Activated naive CD8-positive, alpha-beta T cell (primary cell): ENCODE results near the gene AGPAT3.
A peak's percentile ranks its signal among the peaks of the same experiment; 100 is the strongest.

Experiments used
- H3K27ac Mint-ChIP-seq: one replicate; pipeline ENCODE4 v1.8.0; 2021; ENCODE audit warnings: mixed read lengths
- H3K27me3 Mint-ChIP-seq: one replicate; pipeline ENCODE4 v1.8.0; 2021; ENCODE audit warnings: mixed read lengths
- H3K36me3 Mint-ChIP-seq: one replicate; pipeline ENCODE4 v1.8.0; 2021; ENCODE audit warnings: mixed read lengths
- H3K4me1 Mint-ChIP-seq: one replicate; pipeline ENCODE4 v1.8.0; 2021; ENCODE audit warnings: low read depth, mixed read lengths
- H3K4me3 Mint-ChIP-seq: one replicate; pipeline ENCODE4 v1.8.0; 2021; ENCODE audit warnings: mild to moderate bottlenecking, mixed read lengths
- H3K9me3 Mint-ChIP-seq: one replicate; pipeline ENCODE4 v1.8.0; 2021; ENCODE audit warnings: low read depth, mixed read lengths

The AGPAT3 gene

GRCh38 chr21:43957128-43957571, 92.1 kb downstream of the AGPAT3 start:
- Mint-ChIP-seq H3K9me3 (no peaks in the 10 kb centered on the region), H3K27ac (no peak overlapping the region), H3K4me3 (no peak overlapping the region), H3K27me3 (no peaks in the 10 kb centered on the region), H3K36me3 (peaks cover 10% of the 10 kb centered on the region), H3K4me1 (peaks cover 18% of the 10 kb centered on the region)

DNA sequence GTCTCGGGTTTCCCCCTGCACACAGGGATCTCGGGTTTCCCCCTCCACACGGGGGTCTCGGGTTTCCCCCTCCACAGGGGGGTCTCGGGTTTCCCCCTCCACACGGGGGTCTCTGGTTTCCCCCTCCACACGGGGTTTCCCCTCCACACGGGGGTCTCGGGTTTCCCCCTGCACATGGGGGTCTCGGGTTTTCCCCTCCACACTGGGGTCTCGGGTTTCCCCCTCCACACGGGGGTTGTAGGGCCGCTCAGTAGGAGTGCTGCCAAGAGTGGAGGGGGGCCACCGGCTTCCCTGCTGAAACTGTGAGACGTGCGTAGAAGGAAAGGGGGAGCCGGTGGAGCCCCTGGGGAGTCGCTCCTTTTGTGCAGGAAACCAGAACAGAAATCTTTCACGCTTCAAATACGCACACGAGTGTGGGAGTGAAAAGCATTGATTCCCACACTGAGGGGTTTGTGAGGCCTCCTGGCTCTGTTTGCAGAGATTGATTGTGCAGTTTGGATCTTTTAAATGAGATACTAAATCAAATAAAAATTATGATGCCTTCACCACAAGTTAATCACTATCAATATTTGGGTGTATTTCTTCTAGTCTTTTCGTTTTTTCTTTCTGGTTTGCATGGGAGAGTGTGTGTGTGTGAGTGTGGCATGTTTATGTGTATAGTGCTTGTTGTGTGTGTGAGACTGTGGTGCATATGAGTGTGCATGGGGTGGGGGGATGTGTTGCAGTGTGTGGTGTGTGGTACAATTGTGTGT, 92.8 kb downstream of the AGPAT3 start:
- H3K27ac Mint-ChIP-seq = no peak overlapping the region
- H3K27me3 Mint-ChIP-seq = no peaks in the 10 kb centered on the region
- peaks cover 10% of the 10 kb centered on the region for H3K36me3 Mint-ChIP-seq
- peaks cover 18% of the 10 kb centered on the region for H3K4me1 Mint-ChIP-seq
- no peak overlapping the region for H3K4me3 Mint-ChIP-seq
- no peaks in the 10 kb centered on the region for H3K9me3 Mint-ChIP-seq

DNA sequence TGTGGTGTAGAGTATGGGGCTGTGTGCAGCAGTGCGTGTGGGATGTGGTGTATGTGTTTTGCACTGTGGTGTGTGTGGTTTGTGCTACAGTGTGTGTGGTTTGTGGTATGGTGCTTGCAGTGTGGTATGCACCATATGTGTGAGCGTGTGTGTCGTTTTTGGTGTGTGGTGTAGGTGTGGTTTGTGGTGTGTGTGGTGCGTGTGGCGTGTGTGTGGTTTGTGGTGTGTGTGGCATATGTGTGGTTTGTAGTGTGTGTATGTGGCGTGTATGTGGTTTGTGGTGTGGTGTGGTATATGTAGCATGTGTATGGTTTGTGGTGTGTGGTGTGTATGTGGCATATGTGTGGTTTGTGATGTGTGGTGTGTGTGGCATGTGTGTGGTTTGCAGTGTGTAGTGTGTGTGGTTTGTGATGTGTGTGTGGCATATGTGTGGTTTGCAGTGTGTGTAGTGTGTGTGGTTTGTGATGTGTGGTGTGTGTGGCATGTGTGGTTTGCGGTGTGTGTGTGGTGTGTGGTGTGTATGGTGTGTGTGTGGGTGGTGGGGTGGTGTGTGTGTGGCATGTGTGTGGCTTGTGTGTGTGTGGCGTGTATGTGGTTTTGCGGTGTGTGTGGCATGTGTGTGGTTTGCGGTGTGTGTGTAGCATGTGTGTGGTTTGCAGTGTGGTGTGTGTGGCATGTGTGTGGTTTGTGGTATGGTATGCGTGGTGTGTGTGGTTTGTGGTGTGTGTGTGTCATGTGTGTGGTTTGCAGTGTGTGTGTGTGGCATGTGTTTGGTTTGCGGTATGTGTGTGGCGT, 93.5 kb downstream of the AGPAT3 start:
- Mint-ChIP-seq H3K4me3 (no peak overlapping the region), H3K9me3 (no peaks in the 10 kb centered on the region), H3K4me1 (peaks cover 18% of the 10 kb centered on the region), H3K27ac (no peak overlapping the region), H3K36me3 (peaks cover 13% of the 10 kb centered on the region), H3K27me3 (no peaks in the 10 kb centered on the region)

- H3K36me3 Mint-ChIP-seq = peaks cover 13% of the 10 kb centered on the region
- no peak overlapping the region for H3K27ac Mint-ChIP-seq
- no peak overlapping the region for H3K4me3 Mint-ChIP-seq
- peaks cover 20% of the 10 kb centered on the region for H3K4me1 Mint-ChIP-seq
- H3K27me3 Mint-ChIP-seq = no peaks in the 10 kb centered on the region
- H3K9me3 Mint-ChIP-seq = no peaks in the 10 kb centered on the region
Observed at GRCh38 chr21:43959231-43960116, 94.5 kb downstream of the AGPAT3 start.

GRCh38 chr21:43961382-43961909, 96.4 kb downstream of the AGPAT3 start:
- Mint-ChIP-seq H3K4me1 (peaks cover 17% of the 10 kb centered on the region), H3K4me3 (peak overlapping the region; percentile 0), H3K27me3 (no peaks in the 10 kb centered on the region), H3K9me3 (no peaks in the 10 kb centered on the region), H3K36me3 (peaks cover 13% of the 10 kb centered on the region), H3K27ac (peak overlapping the region; percentile 81)

DNA sequence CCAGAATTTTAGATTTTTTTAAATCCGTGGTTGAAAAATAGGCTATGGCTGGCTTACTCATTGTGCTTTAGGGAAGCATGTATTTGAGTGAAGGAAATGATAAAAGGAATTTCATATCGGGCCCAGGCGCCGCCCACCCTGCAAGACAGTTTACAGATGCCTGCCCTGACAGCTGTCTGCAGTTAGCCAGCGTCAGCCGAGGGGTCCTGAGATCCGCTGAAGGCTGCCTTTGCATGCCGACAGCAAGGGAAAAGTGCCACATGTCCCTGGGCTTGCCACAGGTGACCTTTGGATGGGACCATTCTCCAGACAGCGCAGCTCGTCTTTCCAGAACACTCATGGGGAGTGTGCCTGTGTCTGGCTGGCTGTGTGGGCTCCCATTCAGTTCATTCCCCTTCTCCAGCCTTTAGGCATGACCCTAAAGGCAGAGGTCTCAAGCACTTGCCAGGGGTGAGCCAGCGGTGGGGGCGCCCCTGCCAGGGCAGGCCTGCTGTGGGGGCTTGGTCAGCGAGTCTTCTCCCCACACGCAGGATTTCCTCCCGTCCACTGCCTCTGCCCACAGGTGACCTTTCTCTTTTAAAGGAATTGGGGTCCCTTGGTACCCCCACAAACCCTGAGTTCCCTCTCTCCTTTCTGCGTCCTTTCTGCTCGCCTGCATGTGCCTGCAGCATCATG, 101.0 kb downstream of the AGPAT3 start:
- Mint-ChIP-seq H3K27me3 (no peaks in the 10 kb centered on the region), H3K36me3 (peaks cover 7% of the 10 kb centered on the region), H3K4me1 (peaks cover 4% of the 10 kb centered on the region), H3K9me3 (no peaks in the 10 kb centered on the region), H3K27ac (no peak overlapping the region), H3K4me3 (no peak overlapping the region)

GRCh38 chr21:43966946-43967512, 102.0 kb downstream of the AGPAT3 start:
- Mint-ChIP-seq H3K4me3 (no peak overlapping the region), H3K27ac (no peak overlapping the region), H3K27me3 (no peaks in the 10 kb centered on the region), H3K4me1 (peaks cover 1% of the 10 kb centered on the region), H3K9me3 (no peaks in the 10 kb centered on the region), H3K36me3 (peaks cover 3% of the 10 kb centered on the region)

- no peak overlapping the region for H3K27ac Mint-ChIP-seq
- no peaks in the 10 kb centered on the region for H3K9me3 Mint-ChIP-seq
- peaks cover under 1% of the 10 kb centered on the region for H3K36me3 Mint-ChIP-seq
- peaks cover 1% of the 10 kb centered on the region for H3K4me1 Mint-ChIP-seq
- no peaks in the 10 kb centered on the region for H3K27me3 Mint-ChIP-seq
- H3K4me3 Mint-ChIP-seq = no peak overlapping the region
Observed at GRCh38 chr21:43967981-43968380, 103.0 kb downstream of the AGPAT3 start.

GRCh38 chr21:43968410-43969114, 103.5 kb downstream of the AGPAT3 start:
- Mint-ChIP-seq H3K36me3 (no peaks in the 10 kb centered on the region), H3K27me3 (no peaks in the 10 kb centered on the region), H3K4me3 (no peak overlapping the region), H3K4me1 (peaks cover 1% of the 10 kb centered on the region), H3K9me3 (no peaks in the 10 kb centered on the region), H3K27ac (no peak overlapping the region)

DNA sequence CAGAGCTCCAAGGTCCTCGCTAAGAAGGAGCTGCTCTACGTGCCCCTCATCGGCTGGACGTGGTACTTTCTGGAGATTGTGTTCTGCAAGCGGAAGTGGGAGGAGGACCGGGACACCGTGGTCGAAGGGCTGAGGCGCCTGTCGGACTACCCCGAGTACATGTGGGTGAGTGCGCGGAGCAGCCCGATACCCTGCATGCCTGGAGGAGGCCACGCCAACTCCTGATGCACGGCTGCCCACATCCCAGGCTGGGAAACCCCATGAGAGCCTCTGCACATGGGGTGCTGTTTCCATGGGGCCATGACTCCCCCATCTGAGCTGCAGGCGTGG, 104.1 kb downstream of the AGPAT3 start:
- Mint-ChIP-seq H3K27ac (no peak overlapping the region), H3K4me1 (no peaks in the 10 kb centered on the region), H3K27me3 (no peaks in the 10 kb centered on the region), H3K4me3 (no peak overlapping the region), H3K36me3 (no peaks in the 10 kb centered on the region), H3K9me3 (no peaks in the 10 kb centered on the region)

GRCh38 chr21:43970551-43970950, 105.5 kb downstream of the AGPAT3 start:
- Mint-ChIP-seq H3K36me3 (no peaks in the 10 kb centered on the region), H3K9me3 (no peaks in the 10 kb centered on the region)

DNA sequence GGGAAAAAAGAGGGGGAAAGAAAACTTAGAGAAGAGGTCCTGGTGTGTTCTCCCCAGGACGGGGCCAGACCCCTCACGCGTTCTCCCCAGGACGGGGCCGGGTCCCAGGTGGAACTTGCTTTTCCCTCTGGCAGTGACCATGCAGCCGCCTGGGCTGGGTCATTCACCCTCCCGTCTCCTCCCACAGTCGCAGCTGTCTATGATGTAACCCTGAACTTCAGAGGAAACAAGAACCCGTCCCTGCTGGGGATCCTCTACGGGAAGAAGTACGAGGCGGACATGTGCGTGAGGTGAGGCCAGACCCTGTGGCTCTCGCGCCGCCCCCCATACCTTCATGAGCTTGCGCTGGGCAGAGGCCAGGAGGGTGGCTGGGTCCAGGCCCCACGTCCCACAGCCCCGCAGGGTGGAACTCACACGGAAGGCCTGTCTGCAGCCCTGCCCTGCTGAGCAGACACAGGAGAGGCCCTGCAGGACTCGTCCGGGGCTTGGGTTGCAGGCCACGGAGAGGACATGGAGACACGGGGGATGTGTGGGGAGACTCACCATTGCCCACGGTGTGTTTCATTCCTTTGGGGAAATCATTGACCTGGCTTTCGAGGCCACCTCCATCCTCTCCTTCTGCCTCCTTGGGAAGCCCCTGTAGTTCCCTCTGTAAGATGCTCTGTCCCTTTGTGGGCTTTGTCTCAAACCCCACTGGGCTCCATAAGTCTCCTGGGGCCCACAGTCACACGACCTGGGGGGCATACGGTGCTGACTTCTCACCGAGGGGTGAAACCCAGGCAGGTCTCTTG, 106.4 kb downstream of the AGPAT3 start:
- Mint-ChIP-seq H3K36me3 (no peaks in the 10 kb centered on the region), H3K9me3 (no peaks in the 10 kb centered on the region)

More at GRCh38 chr21:43970551-43970950, 105.5 kb downstream of the AGPAT3 start:
- peaks cover 6% of the 10 kb centered on the region for H3K4me1 Mint-ChIP-seq
- no peak overlapping the region for H3K4me3 Mint-ChIP-seq
- H3K27me3 Mint-ChIP-seq = no peaks in the 10 kb centered on the region
- H3K27ac Mint-ChIP-seq = no peak overlapping the region

GRCh38 chr21:43971992-43972255, 106.9 kb downstream of the AGPAT3 start:
- Mint-ChIP-seq H3K27me3 (no peaks in the 10 kb centered on the region), H3K4me3 (no peak overlapping the region), H3K9me3 (no peaks in the 10 kb centered on the region), H3K36me3 (no peaks in the 10 kb centered on the region), H3K27ac (peak overlapping the region; percentile 72), H3K4me1 (peaks cover 6% of the 10 kb centered on the region)

More for the DNA sequence above, 106.4 kb downstream of the AGPAT3 start:
- peaks cover 6% of the 10 kb centered on the region for H3K4me1 Mint-ChIP-seq
- no peak overlapping the region for H3K4me3 Mint-ChIP-seq
- no peaks in the 10 kb centered on the region for H3K27me3 Mint-ChIP-seq
- H3K27ac Mint-ChIP-seq = peak overlapping the region; percentile 72
